MM.1S (cell line): ENCODE results near the gene FADS1.

Experiments
- EZH2 ChIP-seq: fragments of 300-600 bp; sonication (generic); optimal IDR thresholded peaks from 2 replicates; pipeline ENCODE3; 2017; ENCODE audit warnings: low read depth, mild to moderate bottlenecking, antibody characterized with exemption, low read length, mixed read lengths
- TF ChIP-seq, protein P1 (sequence below): fragments of 300-600 bp; sonication (generic); IDR thresholded peaks from 2 replicates; pipeline ENCODE4 v1.5.1; 2016; ENCODE audit warnings: antibody characterized with exemption, low read length, mixed read lengths

DNA sequence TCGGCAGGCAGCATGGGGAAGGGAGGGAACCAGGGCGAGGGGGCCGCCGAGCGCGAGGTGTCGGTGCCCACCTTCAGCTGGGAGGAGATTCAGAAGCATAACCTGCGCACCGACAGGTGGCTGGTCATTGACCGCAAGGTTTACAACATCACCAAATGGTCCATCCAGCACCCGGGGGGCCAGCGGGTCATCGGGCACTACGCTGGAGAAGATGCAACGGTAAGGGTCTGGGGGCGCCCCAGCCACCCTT is 11.5 kb upstream of the FADS1 start:
- TF ChIP-seq, protein P1, sequence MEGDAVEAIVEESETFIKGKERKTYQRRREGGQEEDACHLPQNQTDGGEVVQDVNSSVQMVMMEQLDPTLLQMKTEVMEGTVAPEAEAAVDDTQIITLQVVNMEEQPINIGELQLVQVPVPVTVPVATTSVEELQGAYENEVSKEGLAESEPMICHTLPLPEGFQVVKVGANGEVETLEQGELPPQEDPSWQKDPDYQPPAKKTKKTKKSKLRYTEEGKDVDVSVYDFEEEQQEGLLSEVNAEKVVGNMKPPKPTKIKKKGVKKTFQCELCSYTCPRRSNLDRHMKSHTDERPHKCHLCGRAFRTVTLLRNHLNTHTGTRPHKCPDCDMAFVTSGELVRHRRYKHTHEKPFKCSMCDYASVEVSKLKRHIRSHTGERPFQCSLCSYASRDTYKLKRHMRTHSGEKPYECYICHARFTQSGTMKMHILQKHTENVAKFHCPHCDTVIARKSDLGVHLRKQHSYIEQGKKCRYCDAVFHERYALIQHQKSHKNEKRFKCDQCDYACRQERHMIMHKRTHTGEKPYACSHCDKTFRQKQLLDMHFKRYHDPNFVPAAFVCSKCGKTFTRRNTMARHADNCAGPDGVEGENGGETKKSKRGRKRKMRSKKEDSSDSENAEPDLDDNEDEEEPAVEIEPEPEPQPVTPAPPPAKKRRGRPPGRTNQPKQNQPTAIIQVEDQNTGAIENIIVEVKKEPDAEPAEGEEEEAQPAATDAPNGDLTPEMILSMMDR, result no peak
- TF ChIP-seq EZH2, result no peak
